ENCODE measurements around the gene PABPN1L. TPM values are rescaled to one million over a fixed set of nuclear protein-coding genes. Genes with fewer than 3 reads are reported as not detected.

The PABPN1L gene
- total RNA-seq, result not detected in 2 replicates

GRCh38 chr16:88866151-88866920, at the start of gene PABPN1L:
TSS of gene PABPN1L (minus strand) at chr16:88866660. CDS start at chr16:88866606, 54 bp downstream.

GRCh38 chr16:88856828-88857727, 9.4 kb downstream of the PABPN1L start, which contains the start of the genes GALNS and TRAPPC2L:
TSS of gene GALNS (minus strand) at chr16:88856947. CDS start at chr16:88856877, 70 bp downstream.
TSS of gene TRAPPC2L (plus strand) at chr16:88857127. CDS start at chr16:88857151, 24 bp downstream.

Other genes starting within 250 kb of the PABPN1L start
- 0.39 TPM in 1 of 2 replicates, not detected in the other for gene IL17C, start 228.1 kb downstream of the PABPN1L start, total RNA-seq
- 132 and 272 TPM in 2 replicates for gene CYBA, start 215.6 kb downstream of the PABPN1L start, total RNA-seq
- gene MVD, start 203.6 kb downstream of the PABPN1L start, total RNA-seq, result 21.6 and 69.7 TPM in 2 replicates
- not detected in 2 replicates for gene SNAI3, start 180.2 kb downstream of the PABPN1L start, total RNA-seq
- 5.1 and 11.1 TPM in 2 replicates for gene RNF166, start 160.3 kb downstream of the PABPN1L start, total RNA-seq
- gene CTU2, start 160.2 kb downstream of the PABPN1L start, total RNA-seq, result 10.2 and 13.0 TPM in 2 replicates
- gene PIEZO1, start 81.4 kb downstream of the PABPN1L start, total RNA-seq, result 229 and 537 TPM in 2 replicates
- 11.6 and 11.8 TPM in 2 replicates for gene CDT1, start 62.9 kb downstream of the PABPN1L start, total RNA-seq
- 36.1 and 60.5 TPM in 2 replicates for gene APRT, start 54.7 kb downstream of the PABPN1L start, total RNA-seq
- gene GALNS, start 9.7 kb downstream of the PABPN1L start, total RNA-seq, result 28.5 and 55.0 TPM in 2 replicates
- 26.7 and 27.5 TPM in 2 replicates for gene TRAPPC2L, start 9.5 kb downstream of the PABPN1L start, total RNA-seq
- gene CBFA2T3, start 110.5 kb upstream of the PABPN1L start, total RNA-seq, result not detected in 2 replicates
- gene ACSF3, start 227.2 kb upstream of the PABPN1L start, total RNA-seq, result 16.5 and 22.3 TPM in 2 replicates